Endodermal cell (in vitro differentiated cells): Measurements from ENCODE around the gene NEK9. TPM values are rescaled to one million over a fixed set of nuclear protein-coding genes. Genes with fewer than 3 reads are reported as not detected.
"Not testable (repeated sequence)": the region's sequence is repeated elsewhere in the genome, so short reads cannot be mapped to it uniquely, and the experiment has no call there.

ENCODE experiments used
- DNase-seq: peaks from one replicate; pipeline ENCODE4 v3.0.0-alpha.2; 2017
- H3K27ac ChIP-seq: 2 replicates; pipeline ENCODE4 v1.5.1; 2013; ENCODE audit warnings: mild to moderate bottlenecking, low read depth, low read length, moderate library complexity
- H3K27me3 ChIP-seq: 2 replicates; pipeline ENCODE4 v1.6.1; 2013; ENCODE audit warnings: mild to moderate bottlenecking, low read length, moderate library complexity; ENCODE audit not compliant: insufficient read depth, control insufficient read depth, poor library complexity, severe bottlenecking
- H3K36me3 ChIP-seq: 2 replicates; pipeline ENCODE4 v1.7.0; 2013; ENCODE audit warnings: mild to moderate bottlenecking, low read length, moderate library complexity; ENCODE audit not compliant: control insufficient read depth, insufficient read depth
- H3K4me1 ChIP-seq: one replicate; pipeline ENCODE4 v1.7.0; 2013; ENCODE audit warnings: low read length; ENCODE audit not compliant: control insufficient read depth, insufficient read depth
- H3K4me3 ChIP-seq: 2 replicates; pipeline ENCODE4 v1.5.1; 2013; ENCODE audit warnings: mild to moderate bottlenecking, low read length, moderate library complexity
- H3K9ac ChIP-seq: 2 replicates; pipeline ENCODE4 v1.6.1; 2013; ENCODE audit warnings: mild to moderate bottlenecking, low read length, moderate library complexity; ENCODE audit not compliant: poor library complexity, severe bottlenecking; ENCODE audit errors: extremely low read depth
- H3K9me3 ChIP-seq: 2 replicates; pipeline ENCODE4 v1.6.1; 2013; ENCODE audit warnings: mild to moderate bottlenecking, low read length, moderate library complexity; ENCODE audit not compliant: control insufficient read depth
- H3K27ac Mint-ChIP-seq: 2 replicates; pipeline ENCODE4 v1.8.0; 2020; ENCODE audit warnings: mixed read lengths
- H3K27me3 Mint-ChIP-seq: 2 replicates; pipeline ENCODE4 v1.8.0; 2021; ENCODE audit warnings: mild to moderate bottlenecking, mixed read lengths; ENCODE audit not compliant: insufficient read depth
- H3K36me3 Mint-ChIP-seq: 2 replicates; pipeline ENCODE4 v1.8.0; 2020; ENCODE audit warnings: low read depth, mixed read lengths
- H3K4me1 Mint-ChIP-seq: 2 replicates; pipeline ENCODE4 v1.8.0; 2020; ENCODE audit warnings: mixed read lengths
- H3K4me3 Mint-ChIP-seq: 2 replicates; pipeline ENCODE4 v1.8.0; 2020; ENCODE audit warnings: mild to moderate bottlenecking, moderate library complexity, mixed read lengths
- H3K9me3 Mint-ChIP-seq: 2 replicates; pipeline ENCODE4 v1.8.0; 2020; ENCODE audit warnings: mild to moderate bottlenecking, mixed read lengths
- WGBS, 2 experiments: methylation state at CpG; one replicate each; pipeline versions ENCODE4 v1.1.5 to v1.1.7; 2013; ENCODE audit warnings: missing lambda C conversion rate in 2 of 2, mixed read lengths in 1 of 2; ENCODE audit not compliant: insufficient coverage in 1 of 2, insufficient read length in 1 of 2; 5-methylcytosine and 5-hydroxymethylcytosine counted together
- total RNA-seq, 2 donors: library from RNA; stranded (reverse); fragmentation: NEBNext Ultra II Directional in 1 of 2; extraction: Animal tissue kit (Norgen Biotek cat#: 25700) in 1 of 2; gene quantifications; 2 replicates in 1 of 2; 3 replicates in 1 of 2; pipeline ENCODE4 v1.2.1, GENCODE V29; 2021
- TF ChIP-seq, protein P1 (sequence below): fragments of 200-600 bp; sonication (generic); conservative IDR thresholded peaks from 2 replicates; pipeline ENCODE4 v1.5.0; 2021; ENCODE audit warnings: antibody characterized with exemption, mild to moderate bottlenecking

Gene NEK9
- total RNA-seq, 2 donors from 2014 or later = 74.1 to 97.5 TPM

DNA sequence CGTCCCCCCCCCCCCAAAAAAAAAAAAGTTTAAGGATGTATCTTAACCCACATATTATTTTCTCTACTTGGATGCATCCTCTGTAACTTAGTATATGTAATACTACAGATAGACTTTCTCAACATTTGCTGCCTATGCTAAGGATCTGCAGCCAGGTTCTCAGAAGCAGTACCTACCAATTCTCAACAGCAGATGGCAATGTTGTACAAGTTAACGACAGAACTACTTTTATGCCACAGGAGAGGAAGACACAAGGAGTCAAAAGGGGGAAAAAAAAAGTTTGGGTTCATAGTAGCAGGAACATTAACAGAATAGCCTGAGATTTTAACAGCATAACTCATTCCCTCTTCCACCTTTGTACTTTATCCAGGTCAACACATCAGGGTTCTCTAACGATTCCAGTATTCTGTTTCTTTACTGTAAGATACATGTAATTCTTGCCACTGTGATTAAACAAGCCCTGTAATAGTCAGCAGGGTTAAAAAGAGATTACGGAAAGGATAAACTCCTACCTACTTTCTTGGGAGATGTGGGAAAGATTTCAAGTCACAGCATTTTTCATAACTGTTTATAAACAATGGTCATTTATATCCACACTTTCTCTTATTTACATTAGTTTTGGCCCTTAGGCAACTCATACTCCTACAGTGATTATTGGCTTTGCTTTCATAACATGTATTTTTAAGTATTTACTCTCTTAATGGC is 5.7 kb upstream of the NEK9 start:
- no peak overlapping the region for H3K4me3 ChIP-seq
- no peaks in the 10 kb centered on the region for H3K4me1 ChIP-seq
- Mint-ChIP-seq H3K4me3 (no peak overlapping the region), H3K27me3 (no peaks in the 10 kb centered on the region), H3K36me3 (peaks cover 36% of the 10 kb centered on the region), H3K9me3 (peaks cover 16% of the 10 kb centered on the region), H3K4me1 (peaks cover 7% of the 10 kb centered on the region), H3K27ac (peak overlapping the region; percentile 33)
- H3K27ac ChIP-seq = no peak overlapping the region
- H3K27me3 ChIP-seq = no peaks in the 10 kb centered on the region
- peak; percentile 81 for DNase-seq
- peaks cover 18% of the 10 kb centered on the region for H3K9me3 ChIP-seq
- TF ChIP-seq, protein P1, sequence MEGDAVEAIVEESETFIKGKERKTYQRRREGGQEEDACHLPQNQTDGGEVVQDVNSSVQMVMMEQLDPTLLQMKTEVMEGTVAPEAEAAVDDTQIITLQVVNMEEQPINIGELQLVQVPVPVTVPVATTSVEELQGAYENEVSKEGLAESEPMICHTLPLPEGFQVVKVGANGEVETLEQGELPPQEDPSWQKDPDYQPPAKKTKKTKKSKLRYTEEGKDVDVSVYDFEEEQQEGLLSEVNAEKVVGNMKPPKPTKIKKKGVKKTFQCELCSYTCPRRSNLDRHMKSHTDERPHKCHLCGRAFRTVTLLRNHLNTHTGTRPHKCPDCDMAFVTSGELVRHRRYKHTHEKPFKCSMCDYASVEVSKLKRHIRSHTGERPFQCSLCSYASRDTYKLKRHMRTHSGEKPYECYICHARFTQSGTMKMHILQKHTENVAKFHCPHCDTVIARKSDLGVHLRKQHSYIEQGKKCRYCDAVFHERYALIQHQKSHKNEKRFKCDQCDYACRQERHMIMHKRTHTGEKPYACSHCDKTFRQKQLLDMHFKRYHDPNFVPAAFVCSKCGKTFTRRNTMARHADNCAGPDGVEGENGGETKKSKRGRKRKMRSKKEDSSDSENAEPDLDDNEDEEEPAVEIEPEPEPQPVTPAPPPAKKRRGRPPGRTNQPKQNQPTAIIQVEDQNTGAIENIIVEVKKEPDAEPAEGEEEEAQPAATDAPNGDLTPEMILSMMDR = peak; percentile 87
- no peak overlapping the region for H3K9ac ChIP-seq
- 70 to 80% methylated on average over 1 to 3 of the region's 4 CpGs for WGBS, 2 experiments
- H3K36me3 ChIP-seq = peaks cover 54% of the 10 kb centered on the region

DNA sequence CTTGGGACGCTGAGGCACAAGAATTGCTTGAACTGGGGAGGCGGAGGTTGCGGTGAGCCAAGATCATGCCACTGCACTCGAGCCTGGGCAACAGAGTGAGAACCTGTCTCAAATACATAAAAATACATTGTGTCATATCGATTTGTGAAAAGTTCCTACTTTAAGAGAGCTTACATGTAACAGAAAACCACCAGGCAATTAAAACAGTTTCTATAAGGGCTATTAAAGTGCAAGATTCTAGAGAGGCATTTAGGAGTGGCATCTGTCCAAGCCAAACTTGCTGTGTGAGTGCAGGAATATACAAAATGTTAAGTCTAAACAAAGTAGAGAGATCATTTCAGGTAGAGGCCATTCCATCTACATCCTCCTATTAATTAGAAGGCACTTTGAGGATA is 1.7 kb upstream of the NEK9 start:
- Histone ChIP-seq H3K27me3 (no peaks in the 10 kb centered on the region), H3K9ac (no peak overlapping the region), H3K4me3 (no peak overlapping the region), H3K27ac (no peak overlapping the region), H3K4me1 (no peaks in the 10 kb centered on the region), H3K36me3 (peaks cover 34% of the 10 kb centered on the region), H3K9me3 (peaks cover 4% of the 10 kb centered on the region)
- 93 to 99% methylated on average over 4 to 5 of the region's 5 CpGs for WGBS, 2 experiments
- H3K4me3 Mint-ChIP-seq = no peak overlapping the region
- no peak for DNase-seq
- H3K27ac Mint-ChIP-seq = no peak overlapping the region
- TF ChIP-seq, protein P1 = no peak
- peaks cover 4% of the 10 kb centered on the region for H3K9me3 Mint-ChIP-seq
- peaks cover 14% of the 10 kb centered on the region for H3K4me1 Mint-ChIP-seq
- H3K27me3 Mint-ChIP-seq = no peaks in the 10 kb centered on the region
- H3K36me3 Mint-ChIP-seq = peaks cover 15% of the 10 kb centered on the region

DNA sequence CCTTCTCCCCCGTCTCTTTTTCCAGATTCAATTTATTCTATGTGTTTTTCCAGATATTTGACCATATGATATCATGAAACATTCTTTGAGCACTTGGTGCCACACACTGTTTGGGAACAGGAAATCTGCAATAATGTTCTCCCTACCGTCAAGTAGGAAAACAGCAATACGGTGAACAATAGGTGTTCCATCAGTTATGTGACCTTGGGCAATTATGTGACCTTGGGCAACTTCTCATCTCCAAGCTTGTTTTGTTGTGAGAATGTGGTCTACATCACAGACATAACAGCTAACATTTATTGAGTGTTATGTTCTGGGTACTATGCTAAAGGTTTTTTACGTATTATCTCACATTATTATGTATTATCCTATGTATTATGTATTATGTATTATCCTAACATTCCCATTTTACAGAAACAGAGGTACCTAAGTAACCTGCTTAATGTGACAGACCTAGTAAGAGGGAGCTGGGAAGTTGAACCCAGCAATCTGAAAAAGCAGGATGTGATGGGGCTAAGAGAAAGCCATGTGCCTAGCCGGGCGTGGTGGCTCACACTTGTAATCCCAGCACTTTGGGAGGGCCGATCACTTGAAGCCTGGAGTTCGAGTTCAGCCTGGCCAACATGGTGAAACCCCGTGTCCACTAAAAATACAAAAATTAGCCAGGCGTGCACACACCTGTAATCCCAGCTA is 1.2 kb upstream of the NEK9 start:
- Histone ChIP-seq H3K27ac (no peak overlapping the region), H3K9me3 (no peaks in the 10 kb centered on the region), H3K4me3 (peak overlapping the region; percentile 91), H3K4me1 (no peaks in the 10 kb centered on the region), H3K27me3 (no peaks in the 10 kb centered on the region), H3K36me3 (peaks cover 29% of the 10 kb centered on the region), H3K9ac (no peak overlapping the region)
- no peak for DNase-seq
- WGBS, 2 experiments = 90 to 95% methylated on average over 8 to 9 of the region's 10 CpGs
- H3K27ac Mint-ChIP-seq = peak overlapping the region; percentile 24
- H3K9me3 Mint-ChIP-seq = peaks cover under 1% of the 10 kb centered on the region
- no peaks in the 10 kb centered on the region for H3K27me3 Mint-ChIP-seq
- H3K4me1 Mint-ChIP-seq = peaks cover 14% of the 10 kb centered on the region
- peaks cover 10% of the 10 kb centered on the region for H3K36me3 Mint-ChIP-seq
- TF ChIP-seq, protein P1 = no peak
- H3K4me3 Mint-ChIP-seq = peak overlapping the region; percentile 92

DNA sequence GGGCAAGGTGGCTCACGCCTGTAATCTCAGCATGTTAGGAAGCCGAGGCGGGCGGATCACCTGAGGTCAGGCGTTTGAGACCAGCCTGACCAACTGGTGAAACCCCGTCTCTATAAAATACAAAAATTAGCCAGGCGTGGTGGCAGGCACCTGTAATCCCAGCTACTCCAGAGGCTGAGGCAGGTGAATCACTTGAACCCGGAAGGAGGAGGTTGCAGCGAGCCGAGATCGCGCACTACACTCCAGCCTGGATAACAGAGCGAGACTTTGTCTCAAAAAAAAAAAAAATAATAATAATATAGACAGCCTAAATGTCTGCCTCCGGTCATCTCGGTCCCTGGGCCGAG is 599 bp upstream of the NEK9 start:
- WGBS, 2 experiments = 57 to 81% methylated on average over 5 to 14 of the region's 16 CpGs
- Histone ChIP-seq H3K36me3 (peaks cover 29% of the 10 kb centered on the region), H3K4me3 (peak overlapping the region; percentile 91), H3K9ac (peak overlapping the region; percentile 62)
- not testable (repeated sequence) for DNase-seq, H3K27me3 ChIP-seq, H3K9me3 ChIP-seq, H3K9me3 Mint-ChIP-seq, H3K4me1 ChIP-seq, H3K27me3 Mint-ChIP-seq, H3K27ac ChIP-seq, H3K36me3 Mint-ChIP-seq
- peak overlapping the region; percentile 92 for H3K4me3 Mint-ChIP-seq
- H3K27ac Mint-ChIP-seq = peak overlapping the region; percentile 98
- H3K4me1 Mint-ChIP-seq = peaks cover 11% of the 10 kb centered on the region
